ENCODE measurements around the gene ISOC2. TPM values are rescaled to one million over a fixed set of nuclear protein-coding genes. Genes with fewer than 3 reads are reported as not detected.

ISOC2 gene
- total and polyA plus RNA-seq, 8 donors: 23.8 to 49.4 (median 31.8) TPM

DNA sequence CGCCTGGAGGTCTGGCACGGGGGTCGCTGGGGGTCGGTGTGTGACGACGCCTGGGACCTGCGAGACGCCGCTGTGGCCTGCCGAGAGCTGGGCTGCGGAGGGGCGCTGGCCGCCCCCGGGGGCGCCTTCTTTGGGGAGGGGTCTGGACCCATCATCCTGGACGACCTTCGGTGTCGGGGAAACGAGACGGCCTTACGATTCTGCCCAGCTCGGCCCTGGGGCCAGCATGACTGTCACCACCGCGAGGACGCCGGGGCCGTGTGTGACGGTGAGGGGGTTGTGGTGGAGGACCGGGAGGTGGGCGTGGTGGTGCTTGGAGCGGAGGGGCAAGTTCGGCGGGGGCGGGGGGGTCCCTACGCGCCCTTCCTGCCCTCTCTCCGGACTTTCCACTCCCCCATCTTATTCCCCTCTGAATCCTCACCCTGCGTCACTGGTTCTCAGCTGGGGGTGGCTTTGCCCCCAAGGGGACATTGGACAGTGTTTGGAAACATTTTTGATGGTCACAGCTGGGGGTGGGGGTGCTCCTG lies 32.3 kb upstream of the ISOC2 start:
- Histone ChIP-seq H3K4me3 (peak overlapping the region in 1 of 2 donors; percentile 15), H3K27ac (peak overlapping the region; percentile 45 to 80), H3K27me3 (peaks cover 0 to 61% of the 10 kb centered on the region in 2 donors), H3K9me3 (no peaks in the 10 kb centered on the region), H3K36me3 (no peaks in the 10 kb centered on the region), H3K4me1 (no peaks in the 10 kb centered on the region)
- intact Hi-C loops (cut with DNase I): no loop called here
- TF ChIP-seq, protein P1, sequence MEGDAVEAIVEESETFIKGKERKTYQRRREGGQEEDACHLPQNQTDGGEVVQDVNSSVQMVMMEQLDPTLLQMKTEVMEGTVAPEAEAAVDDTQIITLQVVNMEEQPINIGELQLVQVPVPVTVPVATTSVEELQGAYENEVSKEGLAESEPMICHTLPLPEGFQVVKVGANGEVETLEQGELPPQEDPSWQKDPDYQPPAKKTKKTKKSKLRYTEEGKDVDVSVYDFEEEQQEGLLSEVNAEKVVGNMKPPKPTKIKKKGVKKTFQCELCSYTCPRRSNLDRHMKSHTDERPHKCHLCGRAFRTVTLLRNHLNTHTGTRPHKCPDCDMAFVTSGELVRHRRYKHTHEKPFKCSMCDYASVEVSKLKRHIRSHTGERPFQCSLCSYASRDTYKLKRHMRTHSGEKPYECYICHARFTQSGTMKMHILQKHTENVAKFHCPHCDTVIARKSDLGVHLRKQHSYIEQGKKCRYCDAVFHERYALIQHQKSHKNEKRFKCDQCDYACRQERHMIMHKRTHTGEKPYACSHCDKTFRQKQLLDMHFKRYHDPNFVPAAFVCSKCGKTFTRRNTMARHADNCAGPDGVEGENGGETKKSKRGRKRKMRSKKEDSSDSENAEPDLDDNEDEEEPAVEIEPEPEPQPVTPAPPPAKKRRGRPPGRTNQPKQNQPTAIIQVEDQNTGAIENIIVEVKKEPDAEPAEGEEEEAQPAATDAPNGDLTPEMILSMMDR (IDR thresholded peaks at IDR 0.05): no peak
- no peak for ATAC-seq
- peak in 1 of 4 donors; percentile 74 for DNase-seq

DNA sequence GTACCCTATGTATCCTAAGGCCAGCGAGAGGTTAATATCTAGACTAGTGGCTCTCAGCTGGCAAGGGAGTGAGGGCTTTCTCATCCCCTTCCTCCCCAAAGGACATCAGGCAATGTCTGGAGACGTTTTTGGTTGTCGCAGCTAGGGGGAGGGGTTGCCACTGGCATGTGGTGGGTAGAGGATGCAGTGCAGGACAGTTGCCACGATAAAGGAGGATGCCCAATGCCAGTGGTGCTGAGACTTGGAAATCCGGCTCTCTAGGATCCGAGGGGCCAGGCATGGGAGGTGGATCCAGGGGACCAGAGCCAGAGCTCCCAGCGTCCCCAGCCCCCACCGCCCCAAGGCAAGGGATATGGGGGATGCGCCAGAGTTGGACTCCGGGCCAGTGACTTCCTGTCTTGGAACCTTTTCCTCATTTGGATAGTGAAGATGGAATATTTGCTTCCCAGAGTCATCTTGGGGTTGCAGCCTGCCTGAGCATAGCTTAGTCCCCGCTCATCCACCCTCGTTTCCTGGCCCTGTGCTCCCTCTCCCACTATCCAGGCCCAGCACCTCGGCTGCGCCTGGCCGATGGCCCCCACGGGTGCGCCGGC lies 31.7 kb upstream of the ISOC2 start:
- intact Hi-C loops (cut with DNase I): no loop called here
- no peaks in the 10 kb centered on the region for H3K36me3 ChIP-seq
- H3K9me3 ChIP-seq: no peaks in the 10 kb centered on the region
- H3K27me3 ChIP-seq: peaks cover 0 to 61% of the 10 kb centered on the region in 2 donors
- H3K4me3 ChIP-seq: peak overlapping the region in 1 of 2 donors; percentile 15
- DNase-seq (peak in 1 of 4 donors; percentile 58), ATAC-seq (peak; percentile 13)
- H3K4me1 ChIP-seq: no peaks in the 10 kb centered on the region
- TF ChIP-seq, protein P1 (IDR thresholded peaks at IDR 0.05): no peak
- peak overlapping the region; percentile 45 to 80 for H3K27ac ChIP-seq

DNA sequence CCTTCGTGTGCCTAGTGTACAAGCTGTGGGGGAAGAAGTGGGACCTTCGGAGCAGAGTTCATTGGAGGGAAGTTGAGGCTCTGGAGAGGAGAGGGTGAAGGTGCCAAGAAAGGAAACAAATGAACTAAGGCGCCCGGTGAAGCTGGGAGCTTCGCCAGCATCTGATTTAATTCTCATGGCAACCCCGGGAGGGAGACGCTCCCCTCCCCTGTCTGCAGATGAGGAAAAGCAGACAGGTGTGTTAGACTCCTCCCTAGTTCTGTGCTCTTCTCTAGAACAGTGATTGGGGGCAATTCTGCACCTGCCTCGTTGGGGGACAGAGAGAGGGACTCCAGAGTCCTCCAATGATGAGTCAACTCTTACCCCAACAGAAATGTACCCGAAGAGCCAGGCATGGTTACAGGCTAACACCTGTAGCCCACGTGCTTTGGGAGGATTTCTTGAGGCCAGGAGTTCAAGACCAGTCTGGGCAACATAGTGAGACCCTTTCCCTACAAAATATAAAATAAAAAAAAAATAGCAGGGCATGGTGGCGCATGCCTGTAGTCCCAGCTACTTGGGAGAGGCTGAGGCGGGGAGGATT lies 31.0 kb upstream of the ISOC2 start:
- peaks cover 0 to 61% of the 10 kb centered on the region in 2 donors for H3K27me3 ChIP-seq
- intact Hi-C loops (cut with DNase I): no loop called here
- no peak overlapping the region for H3K4me3 ChIP-seq
- no peaks in the 10 kb centered on the region for H3K9me3 ChIP-seq
- TF ChIP-seq, protein P1 (IDR thresholded peaks at IDR 0.05): no peak
- no peaks in the 10 kb centered on the region for H3K4me1 ChIP-seq
- ATAC-seq (no peak), DNase-seq (no peak)
- H3K27ac ChIP-seq: no peak overlapping the region
- H3K36me3 ChIP-seq: no peaks in the 10 kb centered on the region

DNA sequence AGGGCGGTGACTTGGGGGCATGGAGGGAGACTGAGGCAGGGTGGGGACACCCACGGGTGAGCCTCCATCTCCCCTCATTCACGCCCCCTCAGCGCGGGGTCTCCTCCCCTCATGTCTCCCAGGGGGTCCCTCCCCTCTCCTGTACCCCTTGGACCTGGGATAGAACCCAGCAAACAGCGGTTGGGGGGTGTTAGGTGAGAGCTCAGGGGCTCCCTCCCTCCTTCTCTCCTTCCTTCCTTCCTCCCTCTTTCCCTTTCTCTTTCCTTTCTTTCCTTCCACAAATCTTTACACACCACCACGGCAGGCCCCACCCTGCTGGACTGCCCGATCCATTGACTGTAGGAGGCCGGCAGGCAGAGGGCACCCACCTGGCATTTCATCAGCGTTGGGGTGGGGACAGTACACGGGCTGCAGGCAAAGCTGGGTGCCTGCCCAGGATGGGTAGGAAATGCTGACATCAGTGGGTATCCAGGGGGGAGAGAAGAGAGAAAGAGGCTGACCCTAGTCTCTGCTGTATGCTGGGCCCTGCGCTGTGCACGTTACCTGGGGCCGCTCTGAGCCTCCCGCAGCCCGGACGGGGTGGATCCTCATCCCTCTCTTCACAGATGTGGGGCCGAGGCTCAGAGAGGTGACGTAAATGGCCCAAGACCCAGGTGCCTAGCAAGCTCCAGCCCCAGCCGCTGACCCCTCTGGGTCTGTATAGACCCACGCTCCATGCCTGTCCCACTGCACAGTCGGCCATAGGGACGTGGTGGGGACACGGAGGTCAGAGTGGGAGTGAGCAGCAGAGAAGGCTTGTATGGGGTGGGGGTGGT lies 30.3 kb upstream of the ISOC2 start:
- Histone ChIP-seq H3K4me3 (no peak overlapping the region), H3K4me1 (peaks cover under 1 to 6% of the 10 kb centered on the region in 2 donors), H3K27me3 (peaks cover 0 to 61% of the 10 kb centered on the region in 2 donors), H3K27ac (no peak overlapping the region), H3K9me3 (no peaks in the 10 kb centered on the region), H3K36me3 (no peaks in the 10 kb centered on the region)
- intact Hi-C loops (cut with DNase I): no loop called here
- TF ChIP-seq, protein P1 (IDR thresholded peaks at IDR 0.05): no peak
- ATAC-seq (no peak), DNase-seq (peak in 1 of 4 donors; percentile 51)
